Measurements from ENCODE around the gene SEPHS2.
"Not testable (repeated sequence)": the region's sequence is repeated elsewhere in the genome, so short reads cannot be mapped to it uniquely, and the experiment has no call there.

SEPHS2 gene

GRCh38 chr16:30445408-30446202 lies at the start of gene SEPHS2:
Gene SEPHS2, minus strand, starts transcription at chr16:30445874. Its CDS starts 147 bp downstream, at chr16:30445727.
- DNase-seq: no peak

GRCh38 chr16:30494709-30495108 lies 49.0 kb upstream of the SEPHS2 start:
- DNase-seq: no peak

- no peak for DNase-seq
These were observed 48.3 kb upstream of the SEPHS2 start for GRCh38 chr16:30493941-30494488.

- DNase-seq: no peak
These were observed 46.2 kb upstream of the SEPHS2 start for GRCh38 chr16:30491744-30492308.

- no peak for DNase-seq
These were observed 45.6 kb upstream of the SEPHS2 start for GRCh38 chr16:30491229-30491628.

GRCh38 chr16:30490210-30490609 lies 44.5 kb upstream of the SEPHS2 start:
- DNase-seq: no peak

- no peak for DNase-seq
These were observed 43.3 kb upstream of the SEPHS2 start for GRCh38 chr16:30488764-30489605.

- DNase-seq: no peak
These were observed 40.3 kb upstream of the SEPHS2 start for GRCh38 chr16:30485818-30486436.

GRCh38 chr16:30484887-30485286 lies 39.2 kb upstream of the SEPHS2 start:
- no peak for DNase-seq

GRCh38 chr16:30482366-30482765 lies 36.7 kb upstream of the SEPHS2 start:
- no peak for DNase-seq

GRCh38 chr16:30481381-30481780 lies 35.7 kb upstream of the SEPHS2 start:
- DNase-seq: no peak

- no peak for DNase-seq
These were observed 33.2 kb upstream of the SEPHS2 start for GRCh38 chr16:30478766-30479478.

- not testable (repeated sequence) for DNase-seq
These were observed 32.1 kb upstream of the SEPHS2 start for GRCh38 chr16:30477773-30478172.

GRCh38 chr16:30476991-30477390 lies 31.3 kb upstream of the SEPHS2 start:
- no peak for DNase-seq

- DNase-seq: no peak
These were observed 29.0 kb upstream of the SEPHS2 start for GRCh38 chr16:30474684-30475083.

- DNase-seq: no peak
These were observed 28.4 kb upstream of the SEPHS2 start for GRCh38 chr16:30474074-30474452.

GRCh38 chr16:30473231-30474073 lies 27.8 kb upstream of the SEPHS2 start:
- no peak for DNase-seq

- DNase-seq: no peak
These were observed 26.8 kb upstream of the SEPHS2 start, which contains the start of gene ITGAL for GRCh38 chr16:30472328-30472942. Gene ITGAL, plus strand, starts transcription at chr16:30472742. Its CDS starts 96 bp downstream, at chr16:30472838.

GRCh38 chr16:30470632-30470995 lies 24.9 kb upstream of the SEPHS2 start:
- no peak for DNase-seq

- no peak for DNase-seq
These were observed 24.5 kb upstream of the SEPHS2 start for GRCh38 chr16:30470170-30470512.

- no peak for DNase-seq
These were observed 18.4 kb upstream of the SEPHS2 start for GRCh38 chr16:30464078-30464477.

All from cortex of kidney (tissue), 1 donor.